GM12878 (cell line): Measurements from ENCODE around the gene HK2. TPM values are rescaled to one million over a fixed set of nuclear protein-coding genes. Genes with fewer than 3 reads are reported as not detected.
A peak's percentile ranks its signal among the peaks of the same experiment; 100 is the strongest.

ENCODE experiments used
- ATAC-seq: fragments of 200-7000 bp; cut with Tn5 transposase; 3 replicates; pipeline ENCODE4 v1.9.1; 2020; ENCODE audit warnings: mild to moderate bottlenecking, moderate library complexity
- BruUV-seq: library from RNA; stranded (reverse); fragments of 400-500 nt; replicated peaks from 2 replicates; lab custom pipeline; 2021; lab: Mats Ljungman, UMichigan
- CTCF ChIA-PET: fragments of 300-600 bp; sonication (Branson Sonifier 250); formaldehyde crosslinking; extraction: SDS; loops from one replicate; lab custom pipeline; 2021; ENCODE audit warnings: inconsistent platforms; lab: Yijun Ruan, JAX
- POLR2A ChIA-PET: fragments of 350-600 bp; formaldehyde crosslinking; extraction: SDS; loops from one replicate; lab custom pipeline; 2021; ENCODE audit warnings: inconsistent platforms; lab: Charles Lee
- RAD21 ChIA-PET: fragments of 300-600 bp; sonication (Branson Sonifier 250); formaldehyde crosslinking; loops from one replicate; lab custom pipeline; 2023; ENCODE audit warnings: antibody characterized with exemption; ENCODE audit not compliant: unreplicated experiment; lab: Charles Lee
- SMC1A ChIA-PET: fragments of 300-600 bp; sonication (Branson Sonifier 250); formaldehyde crosslinking; loops from one replicate; lab custom pipeline; 2023; ENCODE audit not compliant: unreplicated experiment, uncharacterized antibody; lab: Charles Lee
- DNase-seq: peaks from one replicate; pipeline ENCODE4 v3.0.0-alpha.2; 2011; ENCODE audit warnings: low read depth, low spot score
- FAIRE-seq: peaks from 3 replicates; lab custom pipeline; 2011; peaks lifted over from hg19 to GRCh38; lab: Jason Lieb, UNC
- H2AFZ ChIP-seq: 2 replicates; pipeline ENCODE4 v1.6.0; 2011; ENCODE audit warnings: low read depth, low read length, control low read depth; ENCODE audit not compliant: control insufficient read depth
- H3K27ac ChIP-seq: 2 replicates; pipeline ENCODE4 v1.5.1; 2011; ENCODE audit warnings: control low read depth; ENCODE audit not compliant: control insufficient read depth, insufficient read depth
- H3K27me3 ChIP-seq, 2 experiments: replicated peaks in 1 of 2; 2 replicates each; pipeline versions ENCODE4 v1.6.0 to v1.6.1; 2011; ENCODE audit warnings: low read length in 1 of 2; ENCODE audit not compliant: control insufficient read depth in 2 of 2, insufficient read depth in 2 of 2
- H3K36me3 ChIP-seq, 2 experiments: 2 replicates each; pipeline ENCODE4 v1.5.1; 2011; ENCODE audit warnings: low read length in 1 of 2; ENCODE audit not compliant: control insufficient read depth in 2 of 2, insufficient read depth in 2 of 2
- H3K4me1 ChIP-seq: 2 replicates; pipeline ENCODE4 v1.6.1; 2011; ENCODE audit warnings: mild to moderate bottlenecking, low read length, moderate library complexity, mixed read lengths; ENCODE audit not compliant: control insufficient read depth, insufficient read depth
- H3K4me2 ChIP-seq: 2 replicates; pipeline ENCODE4 v1.6.0; 2011; ENCODE audit warnings: control low read depth; ENCODE audit not compliant: control insufficient read depth, insufficient read depth
- H3K4me3 ChIP-seq: fragments of 200-600 bp; sonication (generic); 2 replicates; pipeline ENCODE4 v1.5.1; 2016
- H3K79me2 ChIP-seq: 2 replicates; pipeline ENCODE4 v1.6.0; 2011; ENCODE audit warnings: low read length; ENCODE audit not compliant: control insufficient read depth, insufficient read depth
- H3K9ac ChIP-seq: 2 replicates; pipeline ENCODE4 v1.8.0; 2011; ENCODE audit warnings: low read length, control low read depth, mixed read lengths; ENCODE audit not compliant: control insufficient read depth, insufficient read depth
- H3K9me3 ChIP-seq: replicated peaks from 3 replicates; pipeline ENCODE4 v1.5.1; 2011; ENCODE audit warnings: mild to moderate bottlenecking, low read length; ENCODE audit not compliant: control insufficient read depth, insufficient read depth
- H4K20me1 ChIP-seq: 2 replicates; pipeline ENCODE4 v1.6.0; 2011; ENCODE audit not compliant: control insufficient read depth, insufficient read depth
- BHLHE40 ChIP-seq, 2 experiments: fragments of 450-650 bp in 1 of 2; IDR thresholded peaks; 2 replicates each; pipeline ENCODE4 v1.6.1; 2011 to 2017; ENCODE audit warnings: low read depth in 2 of 2, borderline replicate concordance in 1 of 2, improper control_type of control experiment in 1 of 2, low read length in 1 of 2, mild to moderate bottlenecking in 1 of 2
- MEF2A ChIP-seq: IDR thresholded peaks from 2 replicates; pipeline ENCODE4 v1.6.1; 2011; ENCODE audit warnings: low read depth, mild to moderate bottlenecking, low read length, moderate library complexity; ENCODE audit not compliant: insufficient read depth
- SPI1 ChIP-seq: IDR thresholded peaks from 2 replicates; pipeline ENCODE4 v1.6.1; 2011; ENCODE audit warnings: low read depth, mild to moderate bottlenecking, low read length, moderate library complexity, borderline replicate concordance; ENCODE audit not compliant: insufficient read depth
- WGBS: methylation state at CpG from one replicate; pipeline ENCODE4 v1.1.6; 2016; ENCODE audit warnings: low lambda C conversion rate; ENCODE audit not compliant: insufficient replicate concordance, insufficient coverage; ENCODE audit errors: missing lambda C conversion rate; 5-methylcytosine and 5-hydroxymethylcytosine counted together
- in situ Hi-C: fragments of 300-500 bp; cut with MboI; formaldehyde crosslinking; loops from 9 replicates; pipeline ENCODE4 v1.14.3; 2018; ENCODE audit warnings: mixed read lengths
- intact Hi-C: fragments of 100-400 bp; cut with micrococcal nuclease; formaldehyde crosslinking; loops from one replicate; pipeline ENCODE4 v1.14.2; 2022; ENCODE audit not compliant: unreplicated experiment
- polyA plus RNA-seq, 11 experiments: library from polyadenylated mRNA; depleted of rRNA in 4 of 11; unstranded in 6 of 11; stranded (reverse) in 5 of 11; fragments of >200 nt; fragmentation: Nextera tagmentation in 4 of 11; fragmentation: Illumina TruSeq in 1 of 11; extraction: Ambion mirVana in 4 of 11; extraction: Trizol in 1 of 11; gene quantifications; 1 replicate in 1 of 11; 2 replicates in 10 of 11; pipeline versions ENCODE4 v1.2.1 to v1.2.3, GENCODE V29; 2011 to 2016; ENCODE audit warnings: inconsistent platforms in 2 of 11, missing spikeins in 2 of 11, low read depth in 1 of 11
- total RNA-seq, 4 experiments: library from RNA; depleted of rRNA in 3 of 4; stranded (reverse); fragments of >200 nt in 3 of 4; fragmentation: Illumina TruSeq in 1 of 4; extraction: Trizol in 1 of 4; gene quantifications; 2 replicates each; pipeline versions ENCODE4 v1.2.1 to v1.2.3, GENCODE V29; 2013 to 2021
- TF ChIP-seq, protein P1 (sequence below): IDR thresholded peaks from 2 replicates; pipeline ENCODE4 v1.6.1; 2012; ENCODE audit warnings: low read depth, low read length, improper control_type of control experiment
- TF ChIP-seq, protein P2 (sequence below): IDR thresholded peaks from 2 replicates; pipeline ENCODE4 v1.6.1; 2012; ENCODE audit warnings: improper control_type of control experiment, low read depth, low read length; ENCODE audit not compliant: insufficient replicate concordance

Gene HK2
- total and polyA plus RNA-seq, 10 of the 15 experiments (the other 5 are each of a cell fraction or from before 2014, with no cell fraction given) = 5.0 to 73.1 (median 20.2) TPM

- Histone ChIP-seq H3K36me3 (peaks cover 23 to 56% of the 10 kb centered on the region in 2 experiments), H4K20me1 (peaks cover 8% of the 10 kb centered on the region; the same call in 1 of the 2 replicates), H3K4me1 (no peaks in the 10 kb centered on the region; the same call in 1 of the 2 replicates), H3K4me2 (no peak overlapping the region), H3K4me3 (no peak overlapping the region), H3K27ac (no peak overlapping the region), H2AFZ (no peak overlapping the region), H3K9me3 (no peaks in the 10 kb centered on the region), H3K79me2 (peaks cover 19% of the 10 kb centered on the region), H3K9ac (no peak overlapping the region), H3K27me3 (no peaks in the 10 kb centered on the region)
- RAD21 ChIA-PET = no interaction called here
- SMC1A ChIA-PET = interaction anchor here (0.7 to 0.8 kb wide), 2 partner anchors 47 to 207 kb away, joined by 3 to 4 read pairs; no protein-coding TSS in a partner anchor
- WGBS = 92% methylated on average over 6 of the region's 6 CpGs
- TF ChIP-seq BHLHE40 (IDR thresholded peaks at IDR 0.05; ENCODE audit: borderline replicate concordance in 1 of 2, low read depth in 2 of 2, low read length in 1 of 2) = no peak
- TF ChIP-seq MEF2A = no peak
- TF ChIP-seq, protein P1, sequence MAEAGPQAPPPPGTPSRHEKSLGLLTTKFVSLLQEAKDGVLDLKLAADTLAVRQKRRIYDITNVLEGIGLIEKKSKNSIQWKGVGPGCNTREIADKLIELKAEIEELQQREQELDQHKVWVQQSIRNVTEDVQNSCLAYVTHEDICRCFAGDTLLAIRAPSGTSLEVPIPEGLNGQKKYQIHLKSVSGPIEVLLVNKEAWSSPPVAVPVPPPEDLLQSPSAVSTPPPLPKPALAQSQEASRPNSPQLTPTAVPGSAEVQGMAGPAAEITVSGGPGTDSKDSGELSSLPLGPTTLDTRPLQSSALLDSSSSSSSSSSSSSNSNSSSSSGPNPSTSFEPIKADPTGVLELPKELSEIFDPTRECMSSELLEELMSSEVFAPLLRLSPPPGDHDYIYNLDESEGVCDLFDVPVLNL = no peak
- TF ChIP-seq, protein P2, sequence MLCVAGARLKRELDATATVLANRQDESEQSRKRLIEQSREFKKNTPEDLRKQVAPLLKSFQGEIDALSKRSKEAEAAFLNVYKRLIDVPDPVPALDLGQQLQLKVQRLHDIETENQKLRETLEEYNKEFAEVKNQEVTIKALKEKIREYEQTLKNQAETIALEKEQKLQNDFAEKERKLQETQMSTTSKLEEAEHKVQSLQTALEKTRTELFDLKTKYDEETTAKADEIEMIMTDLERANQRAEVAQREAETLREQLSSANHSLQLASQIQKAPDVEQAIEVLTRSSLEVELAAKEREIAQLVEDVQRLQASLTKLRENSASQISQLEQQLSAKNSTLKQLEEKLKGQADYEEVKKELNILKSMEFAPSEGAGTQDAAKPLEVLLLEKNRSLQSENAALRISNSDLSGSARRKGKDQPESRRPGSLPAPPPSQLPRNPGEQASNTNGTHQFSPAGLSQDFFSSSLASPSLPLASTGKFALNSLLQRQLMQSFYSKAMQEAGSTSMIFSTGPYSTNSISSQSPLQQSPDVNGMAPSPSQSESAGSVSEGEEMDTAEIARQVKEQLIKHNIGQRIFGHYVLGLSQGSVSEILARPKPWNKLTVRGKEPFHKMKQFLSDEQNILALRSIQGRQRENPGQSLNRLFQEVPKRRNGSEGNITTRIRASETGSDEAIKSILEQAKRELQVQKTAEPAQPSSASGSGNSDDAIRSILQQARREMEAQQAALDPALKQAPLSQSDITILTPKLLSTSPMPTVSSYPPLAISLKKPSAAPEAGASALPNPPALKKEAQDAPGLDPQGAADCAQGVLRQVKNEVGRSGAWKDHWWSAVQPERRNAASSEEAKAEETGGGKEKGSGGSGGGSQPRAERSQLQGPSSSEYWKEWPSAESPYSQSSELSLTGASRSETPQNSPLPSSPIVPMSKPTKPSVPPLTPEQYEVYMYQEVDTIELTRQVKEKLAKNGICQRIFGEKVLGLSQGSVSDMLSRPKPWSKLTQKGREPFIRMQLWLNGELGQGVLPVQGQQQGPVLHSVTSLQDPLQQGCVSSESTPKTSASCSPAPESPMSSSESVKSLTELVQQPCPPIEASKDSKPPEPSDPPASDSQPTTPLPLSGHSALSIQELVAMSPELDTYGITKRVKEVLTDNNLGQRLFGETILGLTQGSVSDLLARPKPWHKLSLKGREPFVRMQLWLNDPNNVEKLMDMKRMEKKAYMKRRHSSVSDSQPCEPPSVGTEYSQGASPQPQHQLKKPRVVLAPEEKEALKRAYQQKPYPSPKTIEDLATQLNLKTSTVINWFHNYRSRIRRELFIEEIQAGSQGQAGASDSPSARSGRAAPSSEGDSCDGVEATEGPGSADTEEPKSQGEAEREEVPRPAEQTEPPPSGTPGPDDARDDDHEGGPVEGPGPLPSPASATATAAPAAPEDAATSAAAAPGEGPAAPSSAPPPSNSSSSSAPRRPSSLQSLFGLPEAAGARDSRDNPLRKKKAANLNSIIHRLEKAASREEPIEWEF = no peak
- 0 out of 2 replicates have a peak, but pooled peaks have one; percentile 3 for TF ChIP-seq SPI1
- FAIRE-seq = no peak
- intact Hi-C loops (no loop called here), in situ Hi-C loops (no loop called here)
- no peak for ATAC-seq
- DNase-seq = no peak
- no TSS peak for BruUV-seq
- POLR2A ChIA-PET = no interaction called here
- CTCF ChIA-PET = interaction anchor here (0.6 to 1.7 kb wide), 4 partner anchors 16 to 154 kb away, joined by 3 to 4 read pairs (median 3); no protein-coding TSS in a partner anchor
Observed at GRCh38 chr2:74869517-74869916, 35.6 kb downstream of the HK2 start.
